GM19193 (cell line): ENCODE data around the gene NR2C1.

Source experiments
- POLR2A ChIP-seq: IDR thresholded peaks from 4 replicates; pipeline ENCODE4 v1.6.1; 2011; ENCODE audit not compliant: insufficient read depth, insufficient read length; ENCODE audit errors: extremely low read depth

The NR2C1 gene

DNA sequence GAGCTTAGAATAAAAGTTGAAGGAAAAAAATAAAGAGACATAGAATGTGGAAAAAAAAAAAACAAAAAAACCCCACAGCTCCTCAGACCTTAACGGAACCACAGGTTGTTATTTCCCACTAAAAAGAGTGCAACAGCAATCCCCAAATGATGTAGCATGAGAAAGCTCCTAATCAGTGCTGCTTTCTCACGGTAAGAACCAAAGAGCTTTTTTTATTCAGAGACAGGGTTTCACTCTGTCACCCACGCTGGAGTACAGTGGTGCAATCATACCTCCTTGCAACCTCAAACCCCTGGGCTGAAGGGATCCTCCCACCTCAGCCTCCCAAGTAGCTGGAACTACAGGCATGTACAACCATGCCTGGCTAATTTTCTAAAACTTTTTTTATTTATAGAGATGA is 83.2 kb downstream of the NR2C1 start:
- TF ChIP-seq POLR2A = no peak

DNA sequence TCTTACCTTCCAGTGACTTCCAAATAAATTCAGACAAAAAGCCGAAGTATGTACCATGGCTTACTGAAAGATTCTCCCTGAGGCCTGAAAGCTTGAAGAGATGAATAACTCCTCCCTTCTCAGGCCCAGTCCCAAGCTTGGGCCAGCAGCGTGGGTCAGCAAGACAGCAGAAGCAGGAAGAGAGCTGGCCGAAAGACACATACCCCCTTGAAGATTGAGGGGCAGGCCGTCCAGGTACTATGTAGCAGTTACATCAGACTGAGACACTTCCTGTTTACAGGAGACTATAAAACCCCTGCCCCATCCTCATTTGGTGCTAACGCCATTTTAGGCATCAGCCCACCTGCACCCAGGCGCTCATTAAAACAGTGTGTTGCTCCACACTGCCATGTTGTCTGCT is 84.9 kb downstream of the NR2C1 start:
- no peak for TF ChIP-seq POLR2A

DNA sequence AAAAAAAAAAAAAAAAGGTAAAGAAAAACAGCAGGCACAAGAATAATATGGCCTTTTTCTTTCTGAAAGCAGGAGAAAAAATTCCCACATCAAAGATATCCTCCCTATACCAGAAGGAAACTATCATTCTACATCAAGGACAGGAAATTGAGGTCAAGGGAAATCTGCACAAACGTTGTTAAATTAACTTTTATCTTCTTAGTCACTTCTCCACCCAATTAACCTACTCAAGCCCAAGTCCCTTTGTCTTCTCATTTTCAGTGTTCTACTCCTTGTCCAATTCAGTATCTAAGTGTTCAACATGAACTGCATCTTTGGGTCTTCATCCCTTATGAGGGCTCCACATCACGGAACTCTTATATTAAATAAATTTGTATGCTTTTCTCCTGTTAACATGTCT is 85.6 kb downstream of the NR2C1 start:
- TF ChIP-seq POLR2A = no peak

DNA sequence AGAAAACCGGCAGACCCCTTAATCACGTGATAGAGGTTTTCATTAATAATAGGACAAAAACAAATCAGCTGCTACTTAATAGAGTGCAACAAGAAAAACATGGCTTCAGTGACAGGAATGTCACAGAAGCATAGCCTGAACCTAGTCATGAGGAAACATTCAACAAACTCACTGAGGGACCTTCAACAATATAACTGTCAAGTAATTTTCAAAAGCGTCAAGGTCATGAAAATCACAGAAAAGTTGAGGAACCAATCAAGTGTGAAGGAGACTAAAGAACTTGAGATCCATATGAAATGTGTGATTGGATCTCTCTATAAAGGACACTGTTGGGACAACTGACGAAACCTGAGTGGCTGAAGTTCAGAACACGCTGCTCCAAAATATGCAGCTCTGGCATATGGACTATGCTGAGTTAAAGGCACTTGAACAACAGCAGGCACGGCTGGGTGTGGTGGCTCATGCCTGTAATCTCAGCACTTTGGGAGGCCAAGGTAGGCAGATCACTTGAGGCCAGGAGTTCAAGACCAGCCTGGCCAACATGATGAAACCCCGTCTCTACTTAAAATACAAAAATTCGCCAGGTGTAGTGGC is 86.2 kb downstream of the NR2C1 start:
- no peak for TF ChIP-seq POLR2A

DNA sequence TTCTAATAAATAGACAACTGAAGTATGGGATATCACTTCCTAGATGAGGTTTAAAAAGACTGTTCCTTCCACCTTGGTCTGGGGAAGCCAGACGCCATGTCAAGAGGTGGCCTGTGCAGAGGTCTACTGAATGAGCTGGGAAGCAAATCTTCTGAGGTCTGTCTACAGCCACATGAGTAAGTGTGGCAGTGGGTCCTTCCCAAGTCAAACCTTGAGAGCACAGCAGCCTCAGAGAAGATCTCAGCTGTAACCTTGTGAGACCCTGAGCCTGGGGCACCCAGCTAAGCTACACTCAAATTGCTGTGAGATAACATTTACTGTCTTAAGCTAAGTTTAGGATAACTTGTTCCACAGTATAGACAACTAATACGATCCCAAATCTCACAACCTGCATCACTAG is 90.1 kb downstream of the NR2C1 start:
- TF ChIP-seq POLR2A = no peak

DNA sequence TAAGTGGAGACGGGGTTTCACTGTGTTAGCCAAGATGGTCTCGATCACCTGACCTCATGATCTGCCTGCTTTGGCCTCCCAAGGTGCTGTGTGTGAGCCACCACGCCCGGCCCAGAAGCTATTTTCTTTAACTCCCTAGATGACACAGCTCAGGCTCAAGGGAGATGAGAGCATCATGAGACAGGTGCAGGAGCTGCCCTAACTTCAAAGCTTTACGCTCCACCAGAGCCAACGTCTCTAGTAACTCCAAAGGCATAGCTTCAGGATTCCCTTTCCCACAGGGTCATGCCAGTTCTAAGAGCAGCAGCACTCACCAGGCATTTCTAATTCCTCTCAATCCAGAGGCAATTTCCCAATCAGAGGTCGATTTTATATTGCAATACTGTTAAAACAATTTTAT is 91.0 kb downstream of the NR2C1 start:
- no peak for TF ChIP-seq POLR2A

DNA sequence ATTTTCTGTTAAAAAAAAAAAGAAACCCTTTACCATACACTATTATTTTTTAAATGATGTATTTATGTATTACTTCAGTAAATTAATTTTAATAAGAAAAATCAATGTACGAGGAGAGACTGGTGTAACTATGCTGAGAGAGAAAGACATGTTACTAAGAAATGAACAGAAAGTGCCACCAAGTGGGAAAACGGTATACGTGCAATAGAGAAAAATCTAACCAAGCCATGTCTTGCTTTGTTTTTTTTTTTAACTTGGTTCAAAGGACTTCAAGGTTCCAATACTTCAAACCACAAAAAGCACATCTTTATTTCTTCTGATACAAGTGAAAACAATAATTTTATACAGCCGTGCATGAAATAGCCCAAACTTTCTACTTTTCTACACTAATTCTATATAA is 92.8 kb downstream of the NR2C1 start:
- no peak for TF ChIP-seq POLR2A

DNA sequence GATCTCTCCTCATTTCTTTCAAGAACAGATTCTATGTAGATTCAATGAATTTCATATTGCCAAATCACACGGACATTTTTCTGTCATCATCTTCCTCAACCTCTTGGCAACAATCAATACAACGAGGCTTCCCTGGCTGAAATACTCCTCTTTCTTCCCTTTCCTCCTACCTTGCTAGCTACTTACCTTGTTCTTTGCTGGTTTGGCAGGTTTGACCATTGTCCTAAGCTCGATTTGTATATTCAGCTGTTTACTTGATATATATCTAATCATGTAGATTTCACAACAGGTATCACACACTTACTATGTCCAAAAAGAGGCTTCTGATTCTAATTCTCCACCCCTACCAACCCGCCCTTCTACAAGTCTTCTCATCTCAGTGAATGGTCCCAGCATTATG is 93.5 kb downstream of the NR2C1 start:
- TF ChIP-seq POLR2A = no peak

DNA sequence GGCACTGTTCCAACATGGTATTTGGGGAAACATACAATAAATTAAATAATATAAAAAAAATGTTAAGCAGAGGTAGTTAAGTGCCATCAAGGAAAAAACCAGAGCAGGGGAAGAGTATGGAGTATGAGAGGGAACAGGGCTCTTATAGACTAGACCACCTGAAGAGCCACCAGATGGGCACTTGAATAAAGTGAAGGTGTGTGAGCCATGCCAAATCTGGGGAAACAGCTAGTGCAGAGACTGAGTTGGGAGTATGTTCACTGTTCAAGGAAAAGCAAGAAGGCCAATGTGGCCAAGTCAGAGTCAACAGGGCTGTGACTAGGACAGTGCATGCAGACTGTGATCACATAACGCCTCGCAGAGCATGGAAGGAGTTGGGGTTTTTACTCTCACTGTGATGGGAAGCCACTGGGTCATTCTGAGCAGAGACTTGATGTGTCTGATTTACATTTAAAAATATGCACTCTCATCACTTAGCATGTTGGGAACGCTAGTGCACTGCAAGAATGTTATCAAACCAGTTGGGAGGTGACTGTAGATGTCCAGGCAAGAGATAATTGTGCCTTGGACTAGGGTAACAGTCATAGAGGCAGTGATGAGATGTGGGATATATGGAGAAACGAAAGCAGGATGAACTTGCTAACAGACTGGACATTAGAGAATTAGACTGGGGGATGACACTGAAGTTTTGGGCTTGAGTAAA is 95.5 kb downstream of the NR2C1 start:
- TF ChIP-seq POLR2A = no peak

DNA sequence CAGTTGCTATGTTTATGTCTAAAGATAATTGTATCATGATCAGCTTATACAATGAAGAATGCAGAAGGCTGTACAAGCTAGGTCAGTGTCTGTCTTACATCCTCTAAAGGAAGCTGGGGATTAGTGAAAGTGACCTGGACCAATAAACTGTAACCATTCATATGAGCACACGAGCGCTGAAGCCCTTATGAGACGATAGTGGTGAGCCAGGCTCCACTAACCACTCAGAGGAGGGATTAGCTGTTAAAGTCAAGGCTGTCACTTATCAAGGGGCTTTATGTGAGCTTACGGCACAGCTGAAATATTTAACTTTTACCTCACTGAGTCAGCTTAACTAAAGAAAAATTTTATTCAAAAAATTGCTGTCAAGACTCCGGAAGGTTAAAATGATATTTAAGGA is 100.2 kb downstream of the NR2C1 start:
- no peak for TF ChIP-seq POLR2A

DNA sequence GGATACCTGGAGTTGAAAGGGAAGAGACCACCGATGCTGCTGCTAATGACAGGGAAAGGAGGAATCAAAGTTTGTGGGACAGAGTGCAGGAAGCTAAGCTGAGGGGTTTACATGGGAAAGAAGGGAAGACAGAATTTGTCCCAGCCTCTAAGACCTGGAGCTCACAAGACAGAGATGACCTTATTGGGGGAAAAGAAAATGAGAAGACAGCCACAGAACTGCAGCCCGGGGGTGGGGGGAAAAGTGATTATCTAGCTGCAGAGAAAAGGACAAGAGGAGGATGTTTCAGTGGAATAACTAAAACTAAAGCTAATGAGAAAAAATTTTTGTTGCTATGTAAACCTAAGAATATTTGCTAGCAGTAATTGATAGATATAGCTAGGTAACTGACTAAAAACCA is 100.6 kb downstream of the NR2C1 start:
- no peak for TF ChIP-seq POLR2A

DNA sequence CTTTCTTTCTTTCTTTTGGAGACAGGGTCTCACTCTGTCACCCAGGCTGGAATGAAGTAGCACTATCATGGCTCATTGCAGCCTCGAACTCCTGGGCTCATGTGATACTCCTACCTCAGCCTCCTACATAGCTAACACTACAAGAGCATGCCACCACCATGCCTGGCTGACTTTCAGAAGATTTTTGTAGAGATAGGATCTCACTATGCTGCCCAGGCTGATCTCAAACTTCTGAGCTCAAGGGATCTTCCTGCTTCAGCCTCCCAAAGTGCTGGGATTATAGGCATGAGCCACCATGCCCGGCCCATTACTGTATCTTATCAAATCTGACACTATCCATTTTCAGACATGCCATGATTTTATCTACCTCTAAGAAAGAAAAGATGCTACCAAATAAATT is 101.5 kb downstream of the NR2C1 start:
- no peak for TF ChIP-seq POLR2A

DNA sequence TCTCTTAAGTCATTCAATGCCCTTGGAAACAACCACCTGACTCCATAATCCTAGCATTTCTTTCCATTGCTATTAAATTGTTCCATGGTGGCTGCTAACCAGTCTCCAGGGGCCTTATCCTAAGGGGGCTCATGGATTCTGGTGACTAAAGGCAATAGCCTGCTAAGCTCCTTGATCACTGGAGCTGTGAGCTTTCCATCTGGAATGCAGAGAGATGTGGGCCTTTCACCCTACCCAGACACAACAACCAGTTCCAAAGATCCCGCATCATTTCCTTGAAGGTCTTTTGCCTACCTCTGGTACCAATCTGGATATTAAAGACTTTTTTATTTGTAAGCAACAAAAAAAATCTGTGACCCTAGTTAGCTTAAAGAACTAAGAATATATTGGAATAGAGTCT is 102.9 kb downstream of the NR2C1 start:
- no peak for TF ChIP-seq POLR2A
